Bronchial epithelial cell (primary cell): ENCODE measurements around the gene ANKRD62. TPM values are rescaled to one million over a fixed set of nuclear protein-coding genes. Genes with fewer than 3 reads are reported as not detected.
"Not testable (repeated sequence)": the region's sequence is repeated elsewhere in the genome, so short reads cannot be mapped to it uniquely, and the experiment has no call there.

Experiments
- DNase-seq: peaks from one replicate; pipeline ENCODE4 v3.0.0-alpha.2; 2010; ENCODE audit warnings: low read depth
- FAIRE-seq: peaks from 2 replicates; lab custom pipeline; 2011; peaks lifted over from hg19 to GRCh38; lab: Jason Lieb, UNC
- H3K27me3 ChIP-seq: 2 replicates; pipeline ENCODE4 v1.5.1; 2011; ENCODE audit warnings: low read length; ENCODE audit not compliant: control insufficient read depth, insufficient read depth
- H3K36me3 ChIP-seq: 2 replicates; pipeline ENCODE4 v1.5.1; 2011; ENCODE audit warnings: low read length; ENCODE audit not compliant: control insufficient read depth, insufficient read depth
- H3K4me3 ChIP-seq: 2 replicates; pipeline ENCODE4 v1.5.1; 2011; ENCODE audit warnings: mild to moderate bottlenecking, low read depth, low read length, control low read depth
- total RNA-seq: library from RNA; depleted of rRNA; stranded (reverse); fragments of >200 nt; gene quantifications from 2 replicates; pipeline ENCODE4 v1.2.1, GENCODE V29; 2014
- TF ChIP-seq, protein P1 (sequence below): IDR thresholded peaks from 2 replicates; pipeline ENCODE4 v1.5.1; 2011; ENCODE audit warnings: mild to moderate bottlenecking, moderate library complexity, low read length, control low read depth, inconsistent platforms; ENCODE audit not compliant: insufficient read depth, severe bottlenecking

Gene ANKRD62
- total RNA-seq, 1 donor from 2014 or later, result under 0.01 TPM

DNA sequence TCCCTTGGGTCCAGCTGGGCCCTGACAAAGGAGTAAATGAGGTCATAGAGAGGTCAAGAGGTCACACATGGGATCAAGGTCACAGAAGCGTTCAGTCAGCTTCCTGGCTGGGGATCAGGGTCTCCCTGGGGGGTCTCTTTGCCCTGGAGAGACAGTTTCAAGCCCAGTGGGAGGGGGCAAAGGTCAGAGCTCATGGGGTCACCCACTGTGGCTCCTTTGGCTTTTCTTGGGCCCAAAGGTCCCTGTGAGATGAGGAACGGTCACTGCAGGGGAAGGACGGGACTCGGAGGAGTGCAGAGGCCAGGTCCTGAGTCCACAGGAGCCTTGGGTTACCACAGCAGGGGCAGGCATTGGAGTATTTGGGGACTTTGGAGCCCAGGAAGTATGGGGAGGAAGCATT, 30.7 kb upstream of the ANKRD62 start:
- TF ChIP-seq, protein P1, sequence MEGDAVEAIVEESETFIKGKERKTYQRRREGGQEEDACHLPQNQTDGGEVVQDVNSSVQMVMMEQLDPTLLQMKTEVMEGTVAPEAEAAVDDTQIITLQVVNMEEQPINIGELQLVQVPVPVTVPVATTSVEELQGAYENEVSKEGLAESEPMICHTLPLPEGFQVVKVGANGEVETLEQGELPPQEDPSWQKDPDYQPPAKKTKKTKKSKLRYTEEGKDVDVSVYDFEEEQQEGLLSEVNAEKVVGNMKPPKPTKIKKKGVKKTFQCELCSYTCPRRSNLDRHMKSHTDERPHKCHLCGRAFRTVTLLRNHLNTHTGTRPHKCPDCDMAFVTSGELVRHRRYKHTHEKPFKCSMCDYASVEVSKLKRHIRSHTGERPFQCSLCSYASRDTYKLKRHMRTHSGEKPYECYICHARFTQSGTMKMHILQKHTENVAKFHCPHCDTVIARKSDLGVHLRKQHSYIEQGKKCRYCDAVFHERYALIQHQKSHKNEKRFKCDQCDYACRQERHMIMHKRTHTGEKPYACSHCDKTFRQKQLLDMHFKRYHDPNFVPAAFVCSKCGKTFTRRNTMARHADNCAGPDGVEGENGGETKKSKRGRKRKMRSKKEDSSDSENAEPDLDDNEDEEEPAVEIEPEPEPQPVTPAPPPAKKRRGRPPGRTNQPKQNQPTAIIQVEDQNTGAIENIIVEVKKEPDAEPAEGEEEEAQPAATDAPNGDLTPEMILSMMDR, result no peak
- Histone ChIP-seq H3K27me3 (no peaks in the 10 kb centered on the region), H3K36me3 (no peaks in the 10 kb centered on the region), H3K4me3 (no peak overlapping the region)
- DNase-seq (no peak), FAIRE-seq (no peak)

DNA sequence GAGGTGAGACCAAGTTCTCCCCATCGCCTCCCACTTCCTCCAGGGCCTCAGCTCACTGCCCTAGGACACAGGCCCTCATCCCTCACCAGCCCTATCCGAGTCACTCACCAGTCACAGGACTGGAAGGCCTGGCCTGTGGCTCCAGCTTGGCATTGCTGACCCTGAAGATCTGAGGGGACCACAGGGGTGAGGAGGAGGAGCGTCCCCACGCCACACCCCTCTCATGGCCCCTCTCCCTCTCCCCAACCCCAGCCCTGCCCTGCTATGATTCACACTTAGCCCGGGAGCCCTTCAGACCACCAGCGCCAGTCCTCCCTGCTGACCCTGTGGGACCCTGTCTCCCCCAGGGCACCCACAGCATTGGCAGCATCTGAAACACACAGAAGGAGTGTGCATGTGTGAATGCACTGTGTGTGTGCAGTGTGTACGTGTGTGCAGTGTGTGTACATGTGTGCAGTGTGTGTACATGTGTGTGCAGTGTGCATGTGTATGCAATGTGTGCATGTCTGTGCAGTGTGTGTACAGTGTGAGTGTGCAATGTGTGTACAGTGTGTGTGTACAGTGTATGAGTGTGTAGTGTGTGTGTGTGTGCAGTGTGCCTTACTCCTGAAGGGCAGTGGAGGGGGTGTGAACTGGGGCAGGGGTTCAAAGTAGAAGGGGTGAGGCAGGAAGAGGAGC, 29.4 kb upstream of the ANKRD62 start:
- Histone ChIP-seq H3K4me3 (no peak overlapping the region), H3K27me3 (no peaks in the 10 kb centered on the region), H3K36me3 (no peaks in the 10 kb centered on the region)
- DNase-seq, result no peak
- TF ChIP-seq, protein P1, result no peak
- FAIRE-seq, result peak; percentile 95

DNA sequence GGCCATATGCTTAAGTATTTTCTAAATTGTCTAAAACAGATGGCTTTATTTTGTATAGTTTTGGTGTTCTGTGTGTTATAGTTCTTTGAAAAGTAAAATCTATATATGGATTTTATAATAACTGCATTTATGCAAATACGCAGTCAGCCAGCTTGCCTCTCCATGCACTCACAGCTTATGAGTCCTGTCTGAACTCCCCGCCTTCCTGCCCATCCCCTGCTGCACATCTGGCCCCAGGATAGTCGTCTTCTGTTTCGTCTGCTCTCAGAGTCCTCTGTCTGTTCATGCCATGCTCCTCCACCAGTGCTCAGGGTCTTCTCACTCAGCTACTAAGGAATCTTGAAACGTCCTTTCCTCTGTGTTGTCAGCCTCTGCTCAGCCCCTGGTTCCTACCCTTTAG, 28.2 kb upstream of the ANKRD62 start:
- no peak overlapping the region for H3K4me3 ChIP-seq
- FAIRE-seq, result no peak
- TF ChIP-seq, protein P1, result no peak

DNA sequence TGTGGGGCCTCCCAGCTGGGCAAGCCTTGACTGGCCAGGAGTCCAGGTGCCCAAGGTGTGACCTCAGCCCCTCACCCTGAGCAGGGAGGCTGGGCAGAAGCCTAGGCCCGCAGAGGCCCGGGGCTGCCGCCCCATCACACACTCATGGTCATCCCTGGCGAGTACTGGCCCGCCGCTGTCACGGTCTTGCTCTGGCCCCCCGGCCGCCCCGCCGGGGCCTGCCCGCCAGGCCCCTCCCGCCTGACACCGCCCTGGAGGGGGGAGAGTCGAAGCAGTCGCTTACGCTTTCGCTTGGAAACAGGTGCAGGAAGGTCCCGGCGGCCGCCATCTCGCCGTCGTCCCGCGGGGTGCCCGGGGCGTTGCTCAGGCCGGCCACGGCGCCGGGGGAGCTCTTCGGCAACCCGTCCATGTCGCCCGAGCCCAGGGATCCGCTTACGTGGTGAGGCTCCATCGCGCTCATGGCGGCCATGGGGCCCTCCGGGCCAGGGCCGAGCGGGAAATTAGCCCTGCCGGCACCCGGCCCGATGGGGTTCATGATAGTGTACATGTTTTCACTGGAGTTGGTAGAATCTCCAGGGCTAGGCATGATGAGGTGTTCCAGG, 26.6 kb upstream of the ANKRD62 start:
- DNase-seq (no peak), FAIRE-seq (no peak)
- Histone ChIP-seq H3K36me3 (no peaks in the 10 kb centered on the region), H3K4me3 (no peak overlapping the region), H3K27me3 (no peaks in the 10 kb centered on the region)
- TF ChIP-seq, protein P1, result no peak

More for the DNA sequence above, 28.2 kb upstream of the ANKRD62 start:
- no peaks in the 10 kb centered on the region for H3K36me3 ChIP-seq
- DNase-seq, result no peak
- H3K27me3 ChIP-seq, result no peaks in the 10 kb centered on the region

DNA sequence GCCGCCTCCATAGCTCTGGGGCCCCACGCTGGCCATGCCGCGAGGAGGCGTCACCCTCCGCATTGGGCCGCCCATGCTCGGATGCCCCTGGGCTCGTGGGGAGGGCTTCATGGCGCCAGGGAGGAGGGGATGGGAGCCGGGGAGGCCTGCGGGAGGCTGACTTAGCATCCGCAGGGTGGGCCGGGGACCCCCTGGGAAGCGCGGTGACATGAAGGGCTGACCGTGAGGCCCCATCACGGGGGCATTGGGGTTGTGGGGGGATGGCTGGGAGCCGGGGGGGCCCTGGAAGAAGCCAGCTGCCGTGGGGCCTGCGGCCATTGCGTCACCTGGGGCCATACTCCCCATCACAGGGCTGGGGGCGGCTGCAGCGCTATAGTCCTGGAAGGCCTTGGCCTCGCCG, 26.0 kb upstream of the ANKRD62 start:
- H3K4me3 ChIP-seq, result no peak overlapping the region
- FAIRE-seq (no peak), DNase-seq (no peak)
- TF ChIP-seq, protein P1, result no peak
- H3K36me3 ChIP-seq, result no peaks in the 10 kb centered on the region
- H3K27me3 ChIP-seq, result no peaks in the 10 kb centered on the region

DNA sequence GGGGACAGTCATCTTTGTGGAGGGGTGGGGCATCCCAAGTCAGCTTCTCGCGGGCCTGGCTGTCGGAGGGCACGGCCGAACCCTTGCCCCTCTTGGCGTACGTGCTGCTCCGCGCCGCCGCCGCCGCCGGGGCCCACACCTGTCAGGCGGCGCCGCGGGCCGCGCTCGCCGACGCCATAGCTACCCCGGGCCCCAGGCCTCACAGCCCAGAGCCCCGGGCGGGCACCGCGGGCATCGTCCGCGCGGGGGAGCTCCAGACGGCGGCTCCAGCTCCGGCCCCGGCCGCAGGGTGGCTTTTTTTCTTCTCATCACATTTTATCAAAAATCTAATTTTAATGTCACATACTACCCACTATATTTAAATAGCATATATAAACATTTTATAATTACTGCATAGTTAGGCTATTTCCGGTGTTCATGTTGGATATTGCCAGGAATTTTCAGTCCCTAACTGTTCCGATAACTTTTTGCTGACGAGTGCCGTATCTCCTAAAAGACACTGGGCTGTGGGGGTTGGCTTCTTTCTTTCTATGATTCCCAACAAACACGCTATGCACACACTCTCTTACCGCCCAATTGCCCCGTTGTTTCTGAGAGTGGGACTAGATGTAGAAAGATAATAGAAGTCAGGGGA, 25.2 kb upstream of the ANKRD62 start:
- H3K4me3 ChIP-seq, FAIRE-seq: not testable (repeated sequence)

More for the DNA sequence above, 25.2 kb upstream of the ANKRD62 start:
- H3K27me3 ChIP-seq, DNase-seq, H3K36me3 ChIP-seq: not testable (repeated sequence)
